HL-60/S4 treated with retinoic acid at 250 ng/mL for 4 days and 3 days (cell line): ENCODE measurements around the gene GAS2.

Experiments
- in situ Hi-C: fragments of 300-500 bp; cut with MboI; formaldehyde crosslinking; loops from 2 replicates; pipeline ENCODE4 v1.7.0; 2022; ENCODE audit warnings: low sequenced_read_pairs

Gene GAS2

GRCh38 chr11:22671751-22672150 lies 5.3 kb downstream of the GAS2 start:
- in situ Hi-C loops: no loop called here

- in situ Hi-C loops: no loop called here
Measured at GRCh38 chr11:22674470-22675439, 8.3 kb downstream of the GAS2 start.

- in situ Hi-C loops: no loop called here
Measured at GRCh38 chr11:22677153-22677903, 10.9 kb downstream of the GAS2 start.

GRCh38 chr11:22680628-22681027 lies 14.2 kb downstream of the GAS2 start:
- in situ Hi-C loops: no loop called here

- in situ Hi-C loops: no loop called here
Measured at GRCh38 chr11:22681281-22681812, 14.9 kb downstream of the GAS2 start.

- in situ Hi-C loops: no loop called here
Measured at GRCh38 chr11:22684082-22684481, 17.7 kb downstream of the GAS2 start.

- in situ Hi-C loops: no loop called here
Measured at GRCh38 chr11:22685111-22685510, 18.7 kb downstream of the GAS2 start.

GRCh38 chr11:22688914-22689313 lies 22.5 kb downstream of the GAS2 start:
- in situ Hi-C loops: no loop called here

- in situ Hi-C loops: no loop called here
Measured at GRCh38 chr11:22690257-22690656, 23.8 kb downstream of the GAS2 start.

GRCh38 chr11:22690871-22691270 lies 24.5 kb downstream of the GAS2 start:
- in situ Hi-C loops: no loop called here

- in situ Hi-C loops: no loop called here
Measured at GRCh38 chr11:22699388-22699787, 33.0 kb downstream of the GAS2 start.

GRCh38 chr11:22702031-22702430 lies 35.6 kb downstream of the GAS2 start:
- in situ Hi-C loops: no loop called here

GRCh38 chr11:22703040-22703439 lies 36.6 kb downstream of the GAS2 start:
- in situ Hi-C loops: no loop called here

- in situ Hi-C loops: no loop called here
Measured at GRCh38 chr11:22703591-22703990, 37.2 kb downstream of the GAS2 start.

- in situ Hi-C loops: no loop called here
Measured at GRCh38 chr11:22707119-22707899, 40.9 kb downstream of the GAS2 start.

- in situ Hi-C loops: no loop called here
Measured at GRCh38 chr11:22711071-22711770, 44.8 kb downstream of the GAS2 start.

- in situ Hi-C loops: no loop called here
Measured at GRCh38 chr11:22711880-22712279, 45.5 kb downstream of the GAS2 start.

GRCh38 chr11:22713336-22713735 lies 46.9 kb downstream of the GAS2 start:
- in situ Hi-C loops: no loop called here

GRCh38 chr11:22715971-22716370 lies 49.6 kb downstream of the GAS2 start:
- in situ Hi-C loops: no loop called here

GRCh38 chr11:22720457-22720856 lies 54.0 kb downstream of the GAS2 start:
- in situ Hi-C loops: no loop called here
